GM19240 (cell line): ENCODE results near the gene SIRT7.

Experiments
- DNase-seq: peaks from one replicate; pipeline ENCODE4 v3.0.0; 2011; ENCODE audit warnings: low spot score; ENCODE audit not compliant: insufficient read length

The SIRT7 gene

DNA sequence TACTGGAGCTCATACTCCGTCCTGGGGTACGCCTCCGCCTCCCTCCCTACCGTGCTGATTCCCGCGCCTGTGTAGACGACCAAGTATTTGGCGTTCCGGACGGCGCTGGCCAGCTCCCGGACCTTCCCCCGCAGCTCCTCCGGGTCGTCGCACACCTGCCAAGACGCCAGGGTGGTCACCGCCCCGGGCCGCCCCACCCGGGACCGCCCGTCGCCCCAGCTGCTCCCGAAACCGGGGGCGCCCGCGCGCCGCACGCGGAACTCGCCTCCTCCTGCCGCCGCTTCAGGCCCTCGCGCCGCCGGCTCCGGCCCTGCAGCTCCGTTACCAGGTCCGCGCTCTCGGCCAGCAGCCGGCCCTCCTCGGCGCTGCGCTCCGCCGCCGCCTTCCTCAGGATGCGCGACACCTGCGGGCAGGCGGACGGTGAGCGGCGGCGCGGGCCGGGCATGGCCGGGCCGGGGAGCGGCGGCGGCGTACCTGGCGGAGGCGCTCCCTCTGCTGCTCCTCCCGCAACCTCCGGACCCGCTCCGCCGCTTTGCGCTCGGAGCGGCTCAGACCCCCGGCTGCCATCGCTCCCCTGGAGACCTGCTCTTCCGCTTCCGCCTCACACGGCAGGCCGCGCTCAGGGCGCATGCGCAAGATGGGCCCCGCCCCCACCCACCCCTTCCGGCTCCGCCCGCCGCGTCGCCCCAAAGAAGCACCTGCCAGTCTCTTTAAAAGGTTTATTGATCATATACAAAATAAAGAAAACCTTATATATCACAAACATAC lies at the start of gene SIRT7:
Gene SIRT7, minus strand, starts transcription at position 612 of the 768 bp plus-strand sequence. Its CDS starts 45 bp downstream, at position 567.
- DNase-seq, result peak; percentile 100

DNA sequence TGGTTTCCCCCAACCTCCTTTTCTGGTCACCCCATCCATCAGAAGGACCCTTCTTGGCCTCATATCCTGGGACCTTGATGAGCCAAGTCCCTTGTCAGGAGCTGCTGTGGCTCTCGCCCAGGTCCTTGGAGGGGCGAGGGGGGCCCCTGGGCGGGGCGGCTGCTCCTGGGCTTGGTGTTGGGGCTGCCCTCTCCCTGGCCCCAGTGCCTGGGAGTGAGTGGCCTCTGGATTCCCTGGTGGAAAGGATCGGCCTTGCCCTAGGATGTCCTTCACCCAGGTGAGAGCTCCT lies 49.2 kb upstream of the SIRT7 start:
- DNase-seq, result no peak

GRCh38 chr17:81966343-81967243 lies 48.6 kb upstream of the SIRT7 start:
- no peak for DNase-seq

DNA sequence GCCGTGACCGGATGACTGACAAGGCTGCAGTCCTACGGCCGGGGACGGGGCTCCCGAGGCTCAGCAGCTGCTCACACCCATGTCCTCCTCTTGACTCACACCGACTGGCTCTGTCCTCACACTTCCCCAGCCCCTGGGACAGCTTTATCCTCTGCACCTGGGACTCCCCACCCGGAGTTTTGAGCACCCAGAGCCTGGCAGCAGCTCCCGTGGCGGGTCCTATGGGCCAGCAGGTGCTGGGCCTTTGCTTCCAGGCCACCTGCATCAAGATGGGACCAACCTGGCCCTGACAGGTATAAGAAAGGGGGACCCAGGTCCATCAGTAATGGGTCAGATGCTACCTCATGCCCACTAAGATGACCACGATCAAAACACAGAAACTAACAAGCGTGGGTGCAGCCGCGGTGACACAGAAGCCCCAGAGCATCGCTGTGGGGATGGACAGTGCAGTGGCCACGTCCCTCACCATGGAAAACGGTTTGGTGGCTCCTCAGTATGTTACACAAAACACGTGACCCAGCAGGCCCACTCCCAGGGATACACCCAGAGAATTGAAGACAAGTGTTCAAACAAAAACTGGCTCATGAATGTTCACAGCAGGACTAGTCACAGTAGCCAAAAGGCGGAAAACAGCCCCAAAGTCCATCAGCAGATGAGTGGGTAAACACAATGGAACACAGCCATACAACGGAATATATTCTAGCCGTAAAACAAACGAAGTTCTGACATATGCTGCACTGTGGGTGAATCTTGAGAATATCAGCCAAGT lies 46.3 kb upstream of the SIRT7 start:
- DNase-seq, result no peak

DNA sequence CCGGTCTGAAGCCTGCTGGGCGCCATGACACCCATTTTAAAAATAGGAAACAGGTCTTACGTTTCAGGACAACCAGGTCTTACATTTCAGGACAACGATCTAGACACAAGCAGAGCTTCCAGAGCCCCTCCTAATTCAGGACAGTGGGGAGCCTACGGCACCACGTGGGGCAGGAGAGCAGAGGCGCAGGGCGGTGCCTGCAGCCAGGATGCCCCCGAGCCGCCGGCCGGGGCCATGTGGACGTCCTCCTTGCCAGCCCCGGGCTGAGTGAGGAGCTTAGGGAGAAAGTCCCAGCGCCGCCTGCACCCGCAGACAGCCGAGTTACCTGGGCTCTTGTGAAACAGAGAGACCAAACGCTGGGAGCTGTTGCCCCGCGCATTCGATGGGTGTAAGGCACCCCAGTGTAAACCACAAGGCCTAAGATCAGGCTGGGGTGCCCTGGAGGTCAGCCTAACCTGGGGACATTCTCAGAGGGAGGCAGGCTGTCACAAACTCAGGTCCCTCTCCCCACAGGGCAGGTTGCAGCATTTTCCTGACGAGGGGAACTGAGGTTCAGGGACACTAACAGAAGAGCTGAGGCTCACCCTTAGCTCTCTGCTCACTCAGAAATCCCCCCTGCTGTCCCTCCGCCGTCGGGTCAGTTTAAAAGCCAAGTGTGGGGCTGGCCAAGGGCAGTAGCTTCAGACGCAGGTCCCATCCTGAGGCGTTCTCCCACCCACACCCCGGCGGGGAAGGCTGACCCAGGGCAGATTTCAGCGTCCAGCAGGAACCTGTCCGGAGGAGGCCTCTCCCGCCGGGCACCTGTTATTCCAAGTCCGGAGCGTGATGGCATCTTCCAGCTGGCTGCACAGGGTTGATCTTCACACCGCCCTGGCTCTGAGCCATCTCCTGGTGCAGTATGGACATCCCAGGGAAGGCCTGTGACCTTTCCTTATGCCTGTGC lies 44.8 kb upstream of the SIRT7 start:
- no peak for DNase-seq

GRCh38 chr17:81961521-81962498 lies 43.8 kb upstream of the SIRT7 start:
- no peak for DNase-seq

DNA sequence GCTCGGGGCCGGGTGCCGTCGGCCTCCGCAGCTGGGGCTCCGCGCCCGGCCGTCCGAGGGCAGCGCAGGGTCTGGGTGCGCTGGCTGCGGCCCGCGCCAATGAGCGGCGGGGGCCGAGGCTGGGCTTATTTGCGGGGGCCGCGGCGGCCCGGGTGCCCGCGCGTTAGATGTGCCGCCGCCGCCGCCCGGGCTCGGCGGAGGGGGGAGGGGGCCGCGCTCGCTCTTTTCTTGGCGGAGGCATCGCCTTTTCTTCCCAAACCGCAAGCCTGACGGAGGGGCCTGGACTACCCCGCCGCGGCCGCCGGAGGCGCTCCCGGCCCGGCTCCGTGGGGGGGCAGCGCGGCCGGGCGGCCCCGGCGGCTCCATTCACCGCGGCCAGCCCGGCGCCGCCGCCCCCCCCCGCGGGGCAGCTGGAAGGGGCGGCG lies 43.1 kb upstream of the SIRT7 start, which contains the start of gene NOTUM:
Gene NOTUM, minus strand, starts transcription at position 101 of the 425 bp plus-strand sequence. CDS start 278 bp downstream, outside the sequence.
- no peak for DNase-seq

- DNase-seq, result no peak
Observed at GRCh38 chr17:81960130-81960958, 42.4 kb upstream of the SIRT7 start.

DNA sequence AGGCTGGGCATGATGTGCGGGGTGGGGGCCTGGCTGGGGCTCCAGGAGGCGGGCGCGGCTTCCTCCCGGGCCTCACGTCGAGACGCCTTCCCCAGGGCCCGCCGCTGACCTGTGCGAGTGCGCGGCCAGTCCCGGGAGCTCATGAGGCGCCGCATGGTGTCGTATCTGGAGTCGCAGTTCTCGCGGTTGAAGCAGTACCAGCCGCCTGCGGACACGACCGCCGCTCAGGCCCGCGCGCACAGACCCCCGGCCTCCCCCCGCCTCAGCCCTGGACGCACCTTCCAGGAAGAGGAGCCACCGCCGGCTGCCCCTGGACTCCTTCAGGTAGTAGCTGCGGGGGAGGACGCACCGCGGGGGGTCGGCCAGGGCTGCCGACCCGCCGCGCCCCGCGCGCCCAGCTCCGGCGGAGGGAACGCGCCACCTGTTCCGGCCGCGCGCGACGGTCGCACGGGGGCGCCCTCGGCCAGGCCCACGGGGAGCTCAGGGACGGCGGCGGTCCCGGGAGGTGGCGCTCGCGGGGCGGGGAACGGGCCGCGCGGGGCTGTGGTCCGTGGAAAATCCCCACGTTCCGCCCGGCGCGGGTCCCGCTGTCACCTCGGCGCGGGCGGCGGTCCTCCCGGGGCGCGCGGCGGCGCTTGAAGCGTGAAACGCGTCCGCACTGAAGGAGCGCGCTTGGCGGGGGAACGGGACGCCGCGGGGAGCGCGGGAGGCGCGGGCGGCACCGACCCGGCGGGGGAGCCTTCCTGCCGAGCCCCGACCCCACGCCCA lies 41.6 kb upstream of the SIRT7 start:
- peak; percentile 67 for DNase-seq

DNA sequence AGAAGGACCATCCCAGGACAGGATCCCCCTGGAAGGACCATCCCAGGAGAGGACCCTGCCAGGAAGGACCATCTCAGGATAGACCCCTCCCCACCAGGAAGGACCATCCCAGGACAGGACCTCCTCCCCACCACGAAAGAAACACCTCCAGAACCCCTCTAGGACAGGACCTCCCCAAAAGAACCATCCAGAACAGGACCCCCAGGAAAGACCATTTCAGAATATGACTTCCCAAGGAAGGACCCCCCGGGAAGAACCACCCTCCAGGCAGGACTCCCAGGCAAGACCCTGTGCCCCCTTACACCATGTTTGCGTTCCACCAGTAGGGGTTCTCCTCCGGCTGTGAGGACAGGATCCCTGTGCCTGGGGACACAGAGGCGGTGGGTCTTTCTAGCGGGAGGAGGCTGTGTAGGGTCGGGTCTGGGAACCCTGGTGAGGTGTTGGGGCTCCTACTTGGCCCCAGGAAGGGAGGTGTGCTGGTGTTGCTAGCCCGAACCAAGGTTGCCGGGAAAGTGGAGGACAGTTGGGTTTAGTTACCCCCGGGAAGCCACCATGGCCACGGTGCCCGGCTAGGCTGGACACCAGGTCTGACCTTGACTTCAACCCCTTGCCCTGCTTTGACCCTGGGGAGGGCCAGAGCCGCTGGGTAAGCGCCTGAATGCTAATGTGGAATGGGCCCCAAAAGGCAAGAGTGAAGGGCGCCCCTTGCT lies 40.8 kb upstream of the SIRT7 start:
- DNase-seq, result no peak

DNA sequence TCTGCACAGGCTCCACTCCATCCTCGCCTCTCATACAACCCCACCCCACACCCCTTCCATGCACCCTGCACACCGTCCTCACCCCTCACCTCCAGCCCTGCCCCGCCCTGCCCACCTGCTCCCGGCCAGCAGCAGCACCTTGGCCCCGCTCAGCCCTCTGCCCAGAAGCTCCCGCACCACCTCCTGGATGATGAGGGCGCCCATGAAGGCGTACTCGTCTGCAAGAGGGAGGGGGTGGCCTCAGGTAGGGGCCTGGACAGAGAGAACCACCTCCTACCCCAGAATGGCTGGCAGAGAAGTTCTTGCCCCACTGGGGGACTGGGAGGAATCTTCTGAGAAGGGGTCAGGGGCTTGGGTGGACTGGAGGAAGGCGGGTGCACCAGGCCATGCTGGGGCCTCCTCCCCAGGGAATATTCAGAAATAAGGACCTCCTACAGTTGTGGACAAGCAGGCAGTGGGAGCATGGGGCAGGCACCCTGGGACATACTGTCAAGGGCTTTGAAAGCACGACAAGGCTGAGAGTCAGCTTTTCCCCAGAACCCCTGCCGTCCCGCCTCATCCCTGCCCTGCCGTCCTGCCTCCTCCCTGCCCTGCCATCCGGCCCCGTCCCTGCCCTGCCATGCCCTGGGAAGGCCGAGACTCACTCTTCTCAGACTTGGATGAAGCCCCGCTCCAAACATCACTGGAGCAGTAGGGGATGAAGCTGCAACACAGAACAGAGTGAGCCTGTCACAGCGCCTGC lies 39.9 kb upstream of the SIRT7 start:
- no peak for DNase-seq

DNA sequence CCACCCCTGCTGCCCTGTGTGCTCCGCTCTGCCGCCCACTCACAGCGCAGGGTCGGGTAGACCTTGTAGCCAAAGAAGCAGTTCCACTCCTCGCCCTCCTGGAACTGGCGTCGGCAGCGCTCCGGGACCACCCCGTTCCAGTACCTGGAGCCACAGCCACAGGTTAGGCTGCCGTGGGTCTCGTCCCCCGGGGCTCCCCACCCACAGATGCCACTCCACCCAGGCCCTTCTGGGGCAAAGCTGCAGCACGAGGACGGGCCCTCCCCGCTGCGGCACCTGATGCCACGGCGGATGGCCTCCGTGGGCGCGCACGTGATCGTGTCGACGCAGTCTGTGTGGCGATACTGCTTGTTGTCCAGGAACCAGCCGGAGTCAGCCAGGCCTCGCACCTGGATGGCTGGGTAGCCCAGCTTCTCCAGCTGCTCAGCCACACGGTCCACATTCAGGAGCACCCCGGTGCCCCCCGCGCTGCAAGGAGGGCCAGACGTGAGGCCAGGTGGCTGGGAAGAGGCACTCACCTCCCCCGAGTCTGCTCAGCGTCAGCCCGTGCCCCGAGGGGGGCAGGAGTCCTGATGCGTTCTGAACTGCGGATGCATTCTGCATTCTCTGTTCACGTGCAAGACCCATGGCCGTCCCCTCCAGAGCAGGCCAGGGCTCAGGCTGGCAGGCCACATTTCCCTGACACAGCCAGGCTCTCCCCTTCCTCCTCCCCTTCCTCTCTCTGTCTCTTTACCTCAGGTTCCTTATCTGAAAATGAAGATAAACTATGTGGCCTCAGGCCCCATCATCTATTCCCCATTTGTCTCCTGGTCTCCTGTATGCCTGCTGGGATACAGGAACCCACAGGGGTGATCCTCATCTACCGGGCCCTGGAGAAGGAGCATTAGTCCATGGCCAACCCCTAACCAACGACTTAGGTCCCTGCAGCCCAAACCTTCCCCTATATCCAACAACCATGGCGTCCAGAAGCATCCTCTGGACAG lies 38.9 kb upstream of the SIRT7 start:
- DNase-seq, result no peak

- DNase-seq, result no peak
Observed at GRCh38 chr17:81955756-81956544, 38.0 kb upstream of the SIRT7 start.

- DNase-seq, result no peak
Observed at GRCh38 chr17:81955058-81955681, 37.2 kb upstream of the SIRT7 start.
